Kidney (tissue), 14 donors: ENCODE results near the gene PRRT3. TPM values are rescaled to one million over a fixed set of nuclear protein-coding genes. Genes with fewer than 3 reads are reported as not detected.

Experiments
- DNase-seq, 5 donors: peaks; one replicate each; pipeline ENCODE4 v3.0.0-alpha.2; 2013 to 2020
- FAIRE-seq: peaks from 2 replicates; lab custom pipeline; 2012; peaks lifted over from hg19 to GRCh38; lab: Jason Lieb, UNC
- H3K27ac ChIP-seq, 2 donors: one replicate each; pipeline ENCODE4 v1.7.0; 2013; ENCODE audit warnings: low read depth in 2 of 2, low read length in 2 of 2, inconsistent platforms in 1 of 2
- H3K27me3 ChIP-seq: one replicate; pipeline ENCODE4 v1.7.1; 2013; ENCODE audit warnings: low read length, inconsistent platforms; ENCODE audit not compliant: control insufficient read depth, insufficient read depth
- H3K36me3 ChIP-seq, 3 donors: one replicate each; pipeline versions ENCODE4 v1.7.0 to v1.7.1; 2013; ENCODE audit warnings: low read length in 3 of 3, control low read depth in 1 of 3, inconsistent platforms in 1 of 3; ENCODE audit not compliant: insufficient read depth in 3 of 3, control insufficient read depth in 2 of 3
- H3K4me1 ChIP-seq, 3 donors: one replicate each; pipeline versions ENCODE4 v1.7.0 to v1.7.1; 2013; ENCODE audit warnings: low read length in 3 of 3, inconsistent platforms in 1 of 3, low read depth in 1 of 3; ENCODE audit not compliant: control insufficient read depth in 2 of 3, insufficient read depth in 2 of 3
- H3K4me3 ChIP-seq, 3 donors: one replicate each; pipeline versions ENCODE4 v1.7.0 to v1.8.1; 2013; ENCODE audit warnings: low read length in 3 of 3, control low read depth in 1 of 3, inconsistent platforms in 1 of 3
- H3K9ac ChIP-seq, 3 donors: one replicate each; pipeline versions ENCODE4 v1.7.0 to v1.7.1; 2013; ENCODE audit warnings: low read length in 3 of 3, control low read depth in 1 of 3, inconsistent platforms in 1 of 3
- H3K9me3 ChIP-seq, 3 donors: one replicate each; pipeline versions ENCODE4 v1.7.0 to v1.7.1; 2013; ENCODE audit warnings: low read length in 3 of 3, control low read depth in 1 of 3, inconsistent platforms in 1 of 3; ENCODE audit not compliant: control insufficient read depth in 2 of 3, insufficient read depth in 1 of 3
- CTCF ChIP-seq: IDR thresholded peaks from 3 replicates; pipeline ENCODE4 v1.5.1; 2012; ENCODE audit warnings: mild to moderate bottlenecking, moderate library complexity, borderline replicate concordance; ENCODE audit not compliant: insufficient read depth; ENCODE audit errors: extremely low read depth
- intact Hi-C: fragments of 100-400 bp; cut with DNase I; formaldehyde crosslinking; loops from one replicate; pipeline ENCODE4 v1.11.1; 2022
- polyA plus RNA-seq: library from polyadenylated mRNA; stranded (reverse); fragments of 350-450 nt; fragmentation: Illumina TruSeq; extraction: RNeasy Lipid Tissue Mini Kit (QIAGEN cat#74804); gene quantifications from one replicate; pipeline ENCODE4 v1.2.3, GENCODE V29; 2014; ENCODE audit warnings: low read depth, low replicate concordance; ENCODE audit not compliant: insufficient read depth
- total RNA-seq: library from RNA; stranded (reverse); fragmentation: NEBNext Ultra II Directional; extraction: Animal tissue kit (Norgen Biotek cat#: 25700); gene quantifications from one replicate; pipeline ENCODE4 v1.2.1, GENCODE V29; 2021
- donor health status: control.
- donor health status: control.
- donor health status: control.
- donor health status: control.
- donor health status: control.
- donor health status: DM: yes; HTN: yes; CAD: no.
- donor health status: Normal renal cell carcinoma (clear cell type).

Gene PRRT3
- total and polyA plus RNA-seq, 2 donors from 2014 or later: 3.6 to 3.9 TPM

- no peak overlapping the region for H3K9ac ChIP-seq
- FAIRE-seq: no peak
Observed at GRCh38 chr3:9951126-9951525, 1.1 kb downstream of the PRRT3 start.

GRCh38 chr3:9949626-9950025 lies 2.6 kb downstream of the PRRT3 start:
- H3K36me3 ChIP-seq: no peaks in the 10 kb centered on the region
- H3K4me3 ChIP-seq: no peak overlapping the region
- no peak overlapping the region for H3K9ac ChIP-seq
- H3K27ac ChIP-seq: no peak overlapping the region
- DNase-seq (no peak), FAIRE-seq (no peak)
- TF ChIP-seq CTCF: no peak
- intact Hi-C loops: no loop called here
- no peaks in the 10 kb centered on the region for H3K27me3 ChIP-seq
- H3K9me3 ChIP-seq: no peaks in the 10 kb centered on the region
- H3K4me1 ChIP-seq: peaks cover 0 to 16% (median 0%) of the 10 kb centered on the region in 3 donors

More at GRCh38 chr3:9951126-9951525, 1.1 kb downstream of the PRRT3 start:
- H3K4me1 ChIP-seq: peaks cover 0 to 13% (median 0%) of the 10 kb centered on the region in 3 donors
- H3K27ac ChIP-seq: no peak overlapping the region
- no peak overlapping the region for H3K4me3 ChIP-seq
- intact Hi-C loops: no loop called here
- no peaks in the 10 kb centered on the region for H3K9me3 ChIP-seq
- H3K36me3 ChIP-seq: no peaks in the 10 kb centered on the region
- H3K27me3 ChIP-seq: no peaks in the 10 kb centered on the region
- TF ChIP-seq CTCF: no peak
- DNase-seq: no peak

GRCh38 chr3:9949115-9949514 lies 3.1 kb downstream of the PRRT3 start:
- no peak for TF ChIP-seq CTCF
- H3K9me3 ChIP-seq: no peaks in the 10 kb centered on the region
- H3K4me1 ChIP-seq: peaks cover 0 to 16% (median 0%) of the 10 kb centered on the region in 3 donors
- H3K9ac ChIP-seq: no peak overlapping the region
- intact Hi-C loops: no loop called here
- no peak for FAIRE-seq
- no peak overlapping the region for H3K4me3 ChIP-seq
- H3K36me3 ChIP-seq: peaks cover 0 to 2% (median under 1%) of the 10 kb centered on the region in 3 donors
- H3K27ac ChIP-seq: no peak overlapping the region
- H3K27me3 ChIP-seq: no peaks in the 10 kb centered on the region
- no peak for DNase-seq

GRCh38 chr3:9948586-9948985 lies 3.6 kb downstream of the PRRT3 start:
- peaks cover 0 to 16% (median 0%) of the 10 kb centered on the region in 3 donors for H3K4me1 ChIP-seq
- DNase-seq (no peak), FAIRE-seq (no peak)
- no peaks in the 10 kb centered on the region for H3K9me3 ChIP-seq
- no peak overlapping the region for H3K9ac ChIP-seq
- TF ChIP-seq CTCF: no peak
- no peaks in the 10 kb centered on the region for H3K27me3 ChIP-seq
- no peak overlapping the region for H3K4me3 ChIP-seq
- intact Hi-C loops: no loop called here
- H3K27ac ChIP-seq: no peak overlapping the region
- H3K36me3 ChIP-seq: peaks cover 0 to 3% (median 2%) of the 10 kb centered on the region in 3 donors
